Activated CD4-positive, alpha-beta T cell treated with anti-CD3 and anti-CD28 coated beads for 36 hours (primary cell): ENCODE measurements around the gene TXNRD2. TPM values are rescaled to one million over a fixed set of nuclear protein-coding genes. Genes with fewer than 3 reads are reported as not detected.

Source experiments
- ATAC-seq: fragments of 200-7000 bp; cut with Tn5 transposase; one replicate; pipeline ENCODE4 v1.10.0; 2021; ENCODE audit warnings: mild to moderate bottlenecking, moderate library complexity
- CTCF ChIA-PET: fragments of 350-600 bp; sonication (Branson Sonifier 250); formaldehyde crosslinking; loops from one replicate; lab custom pipeline; 2021; ENCODE audit warnings: antibody characterized with exemption; lab: Charles Lee
- POLR2A ChIA-PET: fragments of 350-600 bp; sonication (Branson Sonifier 250); formaldehyde crosslinking; loops from one replicate; lab custom pipeline; 2021; ENCODE audit warnings: antibody characterized with exemption, inconsistent platforms; lab: Charles Lee
- DNase-seq: peaks from one replicate; pipeline ENCODE4 v3.0.0-alpha.2; 2020
- H3K27ac Mint-ChIP-seq: one replicate; pipeline ENCODE4 v1.8.0; 2021; ENCODE audit warnings: mixed read lengths
- H3K27me3 Mint-ChIP-seq: one replicate; pipeline ENCODE4 v1.8.0; 2021; ENCODE audit warnings: mixed read lengths
- H3K36me3 Mint-ChIP-seq: one replicate; pipeline ENCODE4 v1.8.0; 2021; ENCODE audit warnings: low read depth, mixed read lengths
- H3K4me1 Mint-ChIP-seq: one replicate; pipeline ENCODE4 v1.8.0; 2021; ENCODE audit warnings: mixed read lengths
- H3K4me3 Mint-ChIP-seq: one replicate; pipeline ENCODE4 v1.8.0; 2021; ENCODE audit warnings: mild to moderate bottlenecking, moderate library complexity, mixed read lengths
- H3K9me3 Mint-ChIP-seq: one replicate; pipeline ENCODE4 v1.8.0; 2021; ENCODE audit warnings: low read depth, mixed read lengths
- intact Hi-C, 2 experiments: fragments of 100-400 bp; cut with DNase I in 1 of 2; cut with micrococcal nuclease in 1 of 2; formaldehyde crosslinking; loops; one replicate each; pipeline versions ENCODE4 v1.14.2 to v1.15.1; 2022 to 2024; cut with DNase I, micrococcal nuclease
- total RNA-seq, 2 experiments: library from RNA; stranded (reverse); gene quantifications; one replicate each; pipeline ENCODE4 v1.2.3, GENCODE V29; 2021

The TXNRD2 gene
- total RNA-seq, 2 experiments from 2014 or later, result 24.1 to 25.3 TPM

DNA sequence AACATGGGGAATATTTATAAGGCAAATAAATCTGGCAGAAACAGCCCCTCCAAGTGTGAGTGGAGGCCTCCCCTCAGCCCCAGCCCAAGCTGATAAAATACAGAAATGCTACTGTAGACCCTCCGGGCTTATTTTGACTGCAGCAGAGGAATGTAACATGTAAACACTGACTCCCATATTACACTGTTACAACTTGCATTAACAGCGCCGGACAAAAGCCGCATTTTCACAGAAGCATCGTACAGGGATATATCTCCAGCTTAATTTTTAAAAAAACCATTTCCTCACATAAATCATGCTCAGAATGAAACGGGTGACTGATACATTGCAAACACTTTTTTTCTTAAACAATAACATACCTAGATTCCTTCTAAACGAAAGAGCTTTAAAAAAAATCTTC is 36.7 kb downstream of the TXNRD2 start:
- DNase-seq (no peak), ATAC-seq (no peak)
- H3K4me1 Mint-ChIP-seq, result peaks cover 6% of the 10 kb centered on the region
- peaks cover 6% of the 10 kb centered on the region for H3K36me3 Mint-ChIP-seq
- ChIA-PET CTCF (interaction anchor here (1.0 to 2.1 kb wide), 4 partner anchors 39 to 175 kb away, joined by 3 to 8 read pairs (median 5); no protein-coding TSS in a partner anchor), POLR2A (no interaction called here)
- H3K27ac Mint-ChIP-seq, result no peak overlapping the region
- no peak overlapping the region for H3K4me3 Mint-ChIP-seq
- intact Hi-C loops, result no loop called here
- H3K27me3 Mint-ChIP-seq, result no peaks in the 10 kb centered on the region
- no peaks in the 10 kb centered on the region for H3K9me3 Mint-ChIP-seq

DNA sequence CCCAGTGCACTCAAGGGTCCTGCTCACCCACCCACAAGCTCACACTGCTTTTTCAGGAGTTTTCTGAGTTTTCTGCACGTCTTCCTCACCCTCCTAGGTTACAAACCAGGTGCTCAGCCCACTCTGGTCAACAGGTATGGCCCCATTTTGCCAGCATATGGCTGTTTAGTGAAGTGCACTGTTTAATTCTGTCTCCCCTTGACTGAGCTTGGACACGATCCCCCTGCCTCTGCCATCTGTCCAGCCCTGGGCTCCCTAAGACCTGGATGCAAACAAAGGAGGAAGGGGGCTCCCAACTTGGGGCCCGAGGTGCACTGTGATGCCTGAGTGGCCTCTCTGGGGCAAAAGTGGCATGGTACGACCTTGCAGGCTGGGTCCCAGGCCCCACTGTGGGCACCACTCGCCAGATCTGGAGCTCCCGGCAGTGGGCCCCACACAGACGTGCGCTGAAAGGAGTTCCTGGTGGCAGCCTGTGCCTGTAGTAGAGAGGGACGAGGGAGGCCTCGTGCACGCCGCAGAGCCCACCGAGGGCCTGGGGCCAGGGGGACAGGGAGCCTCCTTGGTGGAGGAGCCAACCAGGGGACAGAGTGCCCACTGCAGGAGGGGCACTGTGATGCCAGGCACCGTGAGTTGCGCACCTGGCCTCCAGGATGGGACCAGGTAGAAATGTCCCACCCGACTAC is 37.3 kb downstream of the TXNRD2 start:
- H3K27ac Mint-ChIP-seq, result no peak overlapping the region
- no peaks in the 10 kb centered on the region for H3K4me1 Mint-ChIP-seq
- POLR2A ChIA-PET, result no interaction called here
- no peak for DNase-seq
- H3K36me3 Mint-ChIP-seq, result peaks cover 6% of the 10 kb centered on the region
- CTCF ChIA-PET, result interaction anchor here (1.0 to 2.1 kb wide), 4 partner anchors 40 to 174 kb away, joined by 3 to 8 read pairs (median 5); no protein-coding TSS in a partner anchor
- ATAC-seq, result no peak
- no peaks in the 10 kb centered on the region for H3K27me3 Mint-ChIP-seq
- intact Hi-C loops, result no loop called here
- H3K9me3 Mint-ChIP-seq, result no peaks in the 10 kb centered on the region
- no peak overlapping the region for H3K4me3 Mint-ChIP-seq

DNA sequence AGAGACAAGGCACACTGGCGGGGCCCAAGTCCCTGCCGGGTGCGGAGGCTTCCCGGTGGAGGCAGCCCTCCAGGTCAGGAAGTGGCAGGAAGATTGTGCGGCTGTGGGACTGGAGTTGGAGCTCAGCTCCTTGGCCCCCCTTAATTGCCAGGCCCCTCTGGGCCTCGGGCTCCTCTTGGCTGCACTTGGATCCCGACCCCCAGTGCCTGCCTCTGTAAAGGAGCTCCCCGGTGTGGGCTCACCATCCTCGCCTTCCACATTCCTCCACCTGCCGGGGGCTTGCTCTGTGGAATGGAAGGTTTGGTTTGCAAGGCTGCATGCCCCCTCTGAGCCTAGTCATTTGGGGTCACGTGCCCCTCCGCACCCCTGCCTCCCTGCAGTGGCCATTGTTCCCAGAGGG is 38.1 kb downstream of the TXNRD2 start:
- ChIA-PET CTCF (interaction anchor here (2.1 kb wide), 1 partner anchor 173 kb away, joined by 8 read pairs; no protein-coding TSS in a partner anchor), POLR2A (no interaction called here)
- H3K4me3 Mint-ChIP-seq, result no peak overlapping the region

DNA sequence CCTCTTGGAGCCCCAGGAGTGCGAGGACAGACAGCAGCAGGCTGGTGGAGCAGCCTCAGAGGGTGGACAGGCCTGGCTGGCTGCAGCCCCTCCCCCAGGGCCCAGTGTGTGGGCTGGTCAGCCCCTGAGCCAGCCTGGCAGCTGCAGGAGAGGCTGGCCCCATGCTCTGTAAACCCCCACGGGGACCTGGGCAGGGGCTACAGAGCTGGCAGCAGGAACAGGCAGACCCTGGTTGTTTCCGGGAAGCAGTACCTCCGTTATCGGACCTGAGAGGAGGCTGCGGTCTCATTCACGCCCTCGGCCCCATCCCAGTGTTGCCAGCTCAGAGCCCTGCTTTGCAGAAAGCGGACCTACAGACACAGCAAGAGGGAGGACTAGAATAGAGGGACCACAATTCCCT is 38.6 kb downstream of the TXNRD2 start:
- intact Hi-C loops, result no loop called here
- H3K9me3 Mint-ChIP-seq, result no peaks in the 10 kb centered on the region
- no peaks in the 10 kb centered on the region for H3K4me1 Mint-ChIP-seq
- ATAC-seq, result no peak
- peaks cover 3% of the 10 kb centered on the region for H3K36me3 Mint-ChIP-seq
- CTCF ChIA-PET, result interaction anchor here (1.2 kb wide), 1 partner anchor 13 kb away, joined by 4 read pairs; no protein-coding TSS in a partner anchor
- DNase-seq, result no peak
- no peak overlapping the region for H3K4me3 Mint-ChIP-seq
- H3K27me3 Mint-ChIP-seq, result no peaks in the 10 kb centered on the region
- POLR2A ChIA-PET, result no interaction called here
- no peak overlapping the region for H3K27ac Mint-ChIP-seq

More for the DNA sequence above, 38.1 kb downstream of the TXNRD2 start:
- no peak for DNase-seq
- intact Hi-C loops, result no loop called here
- Mint-ChIP-seq H3K27ac (no peak overlapping the region), H3K9me3 (no peaks in the 10 kb centered on the region), H3K36me3 (peaks cover 5% of the 10 kb centered on the region), H3K4me1 (no peaks in the 10 kb centered on the region), H3K27me3 (no peaks in the 10 kb centered on the region)
- no peak for ATAC-seq

DNA sequence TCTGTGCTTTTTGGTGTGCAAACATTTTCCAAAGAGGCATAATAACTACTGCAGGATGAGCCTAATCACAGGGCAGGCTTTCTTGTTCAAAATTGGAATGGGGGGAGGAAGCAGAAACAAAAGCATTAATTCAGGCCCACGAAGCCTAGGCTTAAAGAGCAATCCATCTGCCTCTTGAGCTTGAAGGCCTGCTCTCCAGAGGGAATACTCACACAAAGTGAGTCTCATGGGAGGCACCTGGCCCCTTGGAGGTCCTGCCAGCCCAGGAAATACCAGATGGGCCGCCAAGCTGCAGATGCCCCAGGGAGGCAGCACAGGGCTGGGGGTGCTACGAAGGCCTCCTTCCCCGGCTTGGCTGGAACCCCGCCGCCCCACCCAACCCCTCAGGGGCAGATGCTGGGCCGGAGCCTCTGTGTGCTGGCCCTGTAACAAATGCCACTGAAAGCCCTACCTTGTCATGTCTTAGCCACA is 39.3 kb downstream of the TXNRD2 start:
- H3K27ac Mint-ChIP-seq, result no peak overlapping the region
- POLR2A ChIA-PET, result no interaction called here
- peaks cover 2% of the 10 kb centered on the region for H3K4me1 Mint-ChIP-seq

DNA sequence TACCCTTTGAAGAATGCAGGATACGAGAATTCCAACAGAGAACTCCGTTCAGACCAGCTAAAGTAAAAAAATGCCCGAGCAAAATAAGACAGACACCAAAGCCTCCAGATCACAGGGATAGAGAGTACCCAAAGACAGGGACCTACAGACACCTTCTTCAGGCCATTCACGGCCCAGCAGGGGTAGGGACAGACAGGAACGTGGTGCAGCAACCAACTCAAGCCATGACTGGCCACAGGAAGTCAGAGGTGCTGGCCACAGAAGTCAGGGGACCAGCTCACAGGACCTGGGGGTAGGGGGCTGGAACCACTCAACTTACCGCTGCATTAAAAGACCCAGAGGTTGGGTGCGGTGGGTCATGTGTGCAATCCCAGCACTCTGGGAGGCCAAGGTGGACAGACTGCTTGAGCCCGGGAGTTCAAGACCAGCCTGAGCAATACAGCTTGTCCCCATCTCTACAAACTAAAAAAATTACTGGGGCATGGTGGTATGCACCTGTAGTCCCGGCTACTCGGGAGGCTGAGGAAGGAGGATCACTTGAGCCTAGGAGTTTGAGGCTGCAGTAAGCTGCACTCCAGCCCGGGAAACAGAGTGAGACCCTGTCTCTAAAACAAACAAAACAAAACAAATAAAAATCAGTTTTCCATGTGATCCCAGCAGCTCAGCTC is 39.9 kb downstream of the TXNRD2 start:
- POLR2A ChIA-PET, result no interaction called here

More for the DNA sequence above, 39.3 kb downstream of the TXNRD2 start:
- intact Hi-C loops, result no loop called here
- H3K36me3 Mint-ChIP-seq, result peaks cover 3% of the 10 kb centered on the region
- CTCF ChIA-PET, result interaction anchor here (1.2 kb wide), 2 partner anchors 12 to 16 kb away, joined by 3 to 4 read pairs; no protein-coding TSS in a partner anchor
- ATAC-seq (no peak), DNase-seq (no peak)
- no peaks in the 10 kb centered on the region for H3K27me3 Mint-ChIP-seq
- H3K9me3 Mint-ChIP-seq, result no peaks in the 10 kb centered on the region
- no peak overlapping the region for H3K4me3 Mint-ChIP-seq

DNA sequence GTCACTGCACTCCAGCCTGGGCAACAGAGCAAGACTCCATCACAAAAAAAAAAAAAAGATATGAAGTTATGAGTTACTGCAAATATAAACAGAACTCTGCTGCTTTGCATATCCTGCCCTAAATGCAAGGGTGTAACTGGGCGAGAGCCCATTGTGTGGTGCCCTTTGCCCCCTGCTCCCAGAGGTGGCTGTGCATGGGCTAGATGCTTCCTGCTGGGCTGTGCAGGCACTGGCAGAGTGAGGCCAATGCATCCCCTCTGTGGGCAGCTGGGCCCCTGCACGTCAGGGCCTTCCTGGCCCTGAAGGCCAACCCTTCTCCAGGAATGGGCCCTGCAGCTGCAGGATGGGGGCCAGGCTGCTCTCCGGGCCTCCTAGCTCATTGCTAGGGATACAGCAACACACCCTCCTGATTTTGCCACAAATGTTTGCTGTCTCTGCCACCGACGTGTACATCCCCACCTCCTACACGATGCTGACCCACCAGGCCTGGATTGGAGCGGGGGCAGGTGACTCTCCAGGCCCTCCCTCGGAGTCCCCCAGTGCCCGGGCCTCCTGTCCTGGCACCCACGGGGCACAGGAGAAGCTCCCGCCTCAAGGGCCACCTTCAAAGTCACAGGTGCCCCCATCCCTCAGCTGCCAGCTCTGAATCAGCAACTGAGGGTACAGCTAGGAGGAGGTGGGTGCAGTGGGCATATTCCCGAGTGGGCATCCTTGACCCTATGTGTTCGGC is 40.7 kb downstream of the TXNRD2 start:
- Mint-ChIP-seq H3K4me1 (peaks cover 16% of the 10 kb centered on the region), H3K27ac (no peak overlapping the region), H3K36me3 (no peaks in the 10 kb centered on the region), H3K27me3 (no peaks in the 10 kb centered on the region), H3K9me3 (no peaks in the 10 kb centered on the region), H3K4me3 (no peak overlapping the region)
- ChIA-PET POLR2A (interaction anchor here (0.6 kb wide), 1 partner anchor 68 kb away, joined by 3 read pairs; no protein-coding TSS in a partner anchor), CTCF (interaction anchor here (0.5 to 1.9 kb wide), 5 partner anchors 9 to 832 kb away, joined by 3 to 6 read pairs (median 4); no protein-coding TSS in a partner anchor)
- DNase-seq (no peak), ATAC-seq (no peak)
- intact Hi-C loops, result no loop called here

More for the DNA sequence above, 39.9 kb downstream of the TXNRD2 start:
- no peak overlapping the region for H3K4me3 Mint-ChIP-seq
- ATAC-seq (no peak), DNase-seq (no peak)
- H3K9me3 Mint-ChIP-seq, result no peaks in the 10 kb centered on the region
- H3K36me3 Mint-ChIP-seq, result peaks cover 3% of the 10 kb centered on the region
- H3K27ac Mint-ChIP-seq, result no peak overlapping the region
- CTCF ChIA-PET, result interaction anchor here (1.2 to 1.9 kb wide), 4 partner anchors 8 to 171 kb away, joined by 3 to 6 read pairs (median 4); no protein-coding TSS in a partner anchor
- no peaks in the 10 kb centered on the region for H3K27me3 Mint-ChIP-seq
- intact Hi-C loops, result no loop called here
- H3K4me1 Mint-ChIP-seq, result peaks cover 8% of the 10 kb centered on the region

DNA sequence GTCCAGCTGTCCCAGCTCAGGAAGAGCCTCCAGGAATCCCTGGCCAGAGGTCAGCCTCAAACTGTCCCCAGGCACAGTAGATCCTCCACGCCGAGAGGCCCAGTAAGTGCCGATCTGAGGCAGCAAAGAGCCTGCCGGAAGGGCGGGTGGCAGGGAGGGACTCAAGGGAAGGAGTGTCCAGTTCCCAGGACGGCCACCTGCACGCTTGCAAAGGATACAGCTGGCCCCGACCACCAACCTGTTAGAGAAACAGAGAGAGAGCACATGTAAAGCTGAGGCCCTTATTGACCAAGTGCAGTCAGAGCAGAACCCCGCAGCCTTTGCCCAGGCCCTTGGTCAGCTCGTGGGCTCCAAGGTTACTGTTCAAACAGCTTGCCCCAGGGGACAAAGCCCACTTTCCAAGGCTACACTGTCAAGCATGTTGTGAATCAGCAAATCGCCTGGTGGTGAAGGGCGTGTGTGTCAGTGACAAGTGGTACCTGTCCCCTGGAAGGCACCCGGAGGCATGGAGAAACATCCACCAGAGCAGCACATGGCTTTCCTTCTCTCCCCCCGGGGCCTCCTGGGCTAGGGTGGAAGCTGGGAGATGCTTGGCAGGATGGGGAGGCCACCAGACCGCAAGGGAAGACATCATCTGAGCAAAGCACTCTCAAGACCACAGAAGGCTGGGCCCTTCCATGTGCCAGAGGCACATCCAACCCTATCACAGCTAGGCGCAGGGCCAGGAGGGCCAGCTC is 42.6 kb downstream of the TXNRD2 start:
- DNase-seq, result no peak
- no peak for ATAC-seq
- peaks cover 33% of the 10 kb centered on the region for H3K4me1 Mint-ChIP-seq
- no peak overlapping the region for H3K4me3 Mint-ChIP-seq
- peaks cover 2% of the 10 kb centered on the region for H3K36me3 Mint-ChIP-seq
- no peaks in the 10 kb centered on the region for H3K27me3 Mint-ChIP-seq
- no peaks in the 10 kb centered on the region for H3K9me3 Mint-ChIP-seq
- ChIA-PET CTCF (interaction anchor here (0.7 to 1.7 kb wide), 4 partner anchors 11 to 54 kb away, joined by 3 to 8 read pairs (median 3); no protein-coding TSS in a partner anchor), POLR2A (no interaction called here)
- no peak overlapping the region for H3K27ac Mint-ChIP-seq
- intact Hi-C loops, result no loop called here

DNA sequence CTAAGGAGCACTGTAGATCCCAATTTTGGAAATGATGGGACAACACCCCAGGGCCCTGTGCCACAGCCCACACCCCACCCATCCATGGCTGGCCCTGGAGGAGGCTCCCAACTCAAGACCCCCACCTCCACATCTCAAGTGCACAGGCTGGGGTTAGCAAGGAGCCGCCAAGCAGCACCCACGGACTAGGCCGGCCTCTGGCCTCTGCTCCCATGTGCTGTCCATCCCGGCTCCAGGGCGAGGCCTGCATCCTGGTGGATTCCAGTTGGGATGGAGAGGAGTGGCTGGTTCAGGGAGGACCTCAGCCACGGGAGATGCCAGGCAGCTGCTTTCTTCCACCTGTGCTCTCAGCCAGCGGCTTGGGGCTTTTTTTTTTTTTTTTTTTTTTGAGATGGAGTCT is 43.5 kb downstream of the TXNRD2 start:
- Mint-ChIP-seq H3K9me3 (no peaks in the 10 kb centered on the region), H3K4me1 (peaks cover 42% of the 10 kb centered on the region), H3K27ac (no peak overlapping the region), H3K4me3 (no peak overlapping the region), H3K36me3 (peaks cover 2% of the 10 kb centered on the region), H3K27me3 (no peaks in the 10 kb centered on the region)
- ATAC-seq (no peak), DNase-seq (no peak)
- ChIA-PET CTCF (interaction anchor here (0.7 to 2.2 kb wide), 5 partner anchors 11 to 167 kb away, joined by 3 to 11 read pairs (median 3); no protein-coding TSS in a partner anchor), POLR2A (no interaction called here)
- intact Hi-C loops, result no loop called here

DNA sequence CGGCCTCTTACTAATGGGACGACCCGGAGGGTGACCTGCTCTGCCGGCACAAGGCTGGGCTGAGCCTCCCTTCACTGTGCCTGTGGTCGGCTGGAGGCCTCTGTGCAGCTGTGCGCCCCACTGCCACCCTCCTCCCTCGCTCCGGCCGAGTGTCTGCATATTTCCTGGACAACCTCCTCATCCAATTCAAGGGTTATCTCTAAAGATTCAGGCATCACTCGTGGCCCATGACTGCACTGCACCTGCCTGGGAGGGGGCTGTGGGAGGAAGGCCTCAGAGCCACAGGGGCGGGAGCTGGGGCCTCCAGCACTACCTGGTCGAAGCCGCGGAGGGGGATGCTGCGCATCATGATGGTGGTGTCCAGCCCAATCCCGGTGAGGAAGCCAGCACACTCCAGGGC is 43.9 kb downstream of the TXNRD2 start:
- ChIA-PET POLR2A (no interaction called here), CTCF (interaction anchor here (1.2 to 2.2 kb wide), 4 partner anchors 10 to 167 kb away, joined by 3 to 11 read pairs (median 8); no protein-coding TSS in a partner anchor)
- H3K9me3 Mint-ChIP-seq, result no peaks in the 10 kb centered on the region
- intact Hi-C loops, result no loop called here
- no peak for DNase-seq
- H3K27me3 Mint-ChIP-seq, result no peaks in the 10 kb centered on the region
- H3K27ac Mint-ChIP-seq, result no peak overlapping the region
- H3K4me1 Mint-ChIP-seq, result peaks cover 46% of the 10 kb centered on the region
- no peak for ATAC-seq
- H3K36me3 Mint-ChIP-seq, result peaks cover 2% of the 10 kb centered on the region
- no peak overlapping the region for H3K4me3 Mint-ChIP-seq
